ENCODE data around the gene TMEM165.
A peak's percentile ranks its signal among the peaks of the same experiment; 100 is the strongest.
"Not testable (repeated sequence)": the region's sequence is repeated elsewhere in the genome, so short reads cannot be mapped to it uniquely, and the experiment has no call there.

TMEM165 gene

GRCh38 chr4:55359397-55359916 lies 36.3 kb upstream of the TMEM165 start:
- no peaks in the 10 kb centered on the region for H4K20me1 ChIP-seq (ENCODE audit: insufficient read depth, low read length)
- no peak overlapping the region for H3K4me3 ChIP-seq (ENCODE audit: low read depth, low read length, poor library complexity, severe bottlenecking)
- no peak overlapping the region for H2AFZ ChIP-seq (ENCODE audit: low read length)
- H3K9ac ChIP-seq (ENCODE audit: low read length) = no peak overlapping the region
- TF ChIP-seq EZH2 (IDR thresholded peaks at IDR 0.05; ENCODE audit: borderline replicate concordance, low read length) = no peak
- TF ChIP-seq CTCF (IDR thresholded peaks at IDR 0.05; ENCODE audit: low read length) = no peak
- H3K4me2 ChIP-seq (ENCODE audit: low read length) = no peak overlapping the region
- H3K36me3 ChIP-seq (ENCODE audit: insufficient read depth, low read length) = 0 out of 2 replicates have a peak, but pooled peaks cover 4% of the 10 kb centered on the region
- H3K9me2 ChIP-seq (ENCODE audit: low read depth, low read length) = no peaks in the 10 kb centered on the region
- H3K4me1 ChIP-seq (ENCODE audit: insufficient read depth, low read length, severe bottlenecking) = peaks cover 10% of the 10 kb centered on the region
- no peaks in the 10 kb centered on the region for H3K79me2 ChIP-seq (ENCODE audit: insufficient read depth, low read length)
- no peaks in the 10 kb centered on the region for H3F3A ChIP-seq (ENCODE audit: insufficient read depth, low read length)
- no peak overlapping the region for H3K27ac ChIP-seq (ENCODE audit: low read depth, low read length, poor library complexity, severe bottlenecking)
- no peaks in the 10 kb centered on the region for H3K9me3 ChIP-seq (ENCODE audit: low read length)
- no peaks in the 10 kb centered on the region for H3K27me3 ChIP-seq (ENCODE audit: insufficient read depth, low read length)

GRCh38 chr4:55362938-55363337 lies 32.8 kb upstream of the TMEM165 start:
- not testable (repeated sequence) for H3K9me2 ChIP-seq (ENCODE audit: low read depth, low read length); H3K9me3 ChIP-seq (ENCODE audit: low read length); H3K36me3 ChIP-seq (ENCODE audit: insufficient read depth, low read length); H3K27me3 ChIP-seq (ENCODE audit: insufficient read depth, low read length); H3K79me2 ChIP-seq (ENCODE audit: insufficient read depth, low read length); H4K20me1 ChIP-seq (ENCODE audit: insufficient read depth, low read length); H2AFZ ChIP-seq (ENCODE audit: low read length); H3F3A ChIP-seq (ENCODE audit: insufficient read depth, low read length); H3K4me2 ChIP-seq (ENCODE audit: low read length); H3K4me3 ChIP-seq (ENCODE audit: low read depth, low read length, poor library complexity, severe bottlenecking); H3K9ac ChIP-seq (ENCODE audit: low read length)
- Histone ChIP-seq H3K4me1 (ENCODE audit: insufficient read depth, low read length, severe bottlenecking) (peaks cover 10% of the 10 kb centered on the region), H3K27ac (ENCODE audit: low read depth, low read length, poor library complexity, severe bottlenecking) (peak overlapping the region; percentile 32)

GRCh38 chr4:55363691-55364351 lies 31.9 kb upstream of the TMEM165 start:
- Histone ChIP-seq H3K79me2 (ENCODE audit: insufficient read depth, low read length) (no peaks in the 10 kb centered on the region), H3K9me2 (ENCODE audit: low read depth, low read length) (no peaks in the 10 kb centered on the region), H2AFZ (ENCODE audit: low read length) (no peak overlapping the region), H3K27ac (ENCODE audit: low read depth, low read length, poor library complexity, severe bottlenecking) (peak overlapping the region; percentile 32), H3K36me3 (ENCODE audit: insufficient read depth, low read length) (0 out of 2 replicates have a peak, but pooled peaks cover 4% of the 10 kb centered on the region), H3K27me3 (ENCODE audit: insufficient read depth, low read length) (no peaks in the 10 kb centered on the region), H3K4me2 (ENCODE audit: low read length) (no peak overlapping the region), H3K9ac (ENCODE audit: low read length) (no peak overlapping the region), H3K4me3 (ENCODE audit: low read depth, low read length, poor library complexity, severe bottlenecking) (no peak overlapping the region), H3F3A (ENCODE audit: insufficient read depth, low read length) (no peaks in the 10 kb centered on the region), H4K20me1 (ENCODE audit: insufficient read depth, low read length) (no peaks in the 10 kb centered on the region), H3K9me3 (ENCODE audit: low read length) (no peaks in the 10 kb centered on the region), H3K4me1 (ENCODE audit: insufficient read depth, low read length, severe bottlenecking) (peaks cover 5% of the 10 kb centered on the region)
- TF ChIP-seq CTCF (IDR thresholded peaks at IDR 0.05; ENCODE audit: low read length) (no peak), EZH2 (IDR thresholded peaks at IDR 0.05; ENCODE audit: borderline replicate concordance, low read length) (no peak)
